ENCODE measurements around the gene CNPY1. TPM values are rescaled to one million over a fixed set of nuclear protein-coding genes. Genes with fewer than 3 reads are reported as not detected.
A peak's percentile ranks its signal among the peaks of the same experiment; 100 is the strongest.

Gene CNPY1
- total and polyA plus RNA-seq, 2 donors (not counting 1 experiment from before 2014, with no cell fraction given), result not detected

DNA sequence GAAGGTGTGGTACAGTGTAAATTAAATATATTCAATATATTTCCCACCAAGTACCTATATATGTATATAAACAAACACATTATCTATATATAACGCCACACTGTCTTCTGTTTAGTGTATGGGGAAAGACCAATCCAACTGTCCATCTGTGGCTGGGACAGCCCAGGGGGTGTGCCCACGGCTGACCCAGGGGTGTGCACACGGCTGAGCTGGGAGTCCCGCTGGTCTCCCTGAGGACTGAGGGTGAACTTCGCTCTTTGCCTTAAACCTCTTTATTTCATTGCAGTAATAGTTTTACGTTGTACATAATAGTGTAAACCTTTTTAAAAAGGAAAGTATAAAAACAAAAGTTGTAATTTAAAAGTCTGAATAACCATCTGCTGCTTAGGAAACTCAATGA lies 82.2 kb downstream of the CNPY1 start:
- no peak for DNase-seq (ENCODE audit: low read depth in 2 of 2)
- H3K4me2 ChIP-seq (ENCODE audit: extremely low read depth, insufficient read depth, low read length), result no peak overlapping the region

DNA sequence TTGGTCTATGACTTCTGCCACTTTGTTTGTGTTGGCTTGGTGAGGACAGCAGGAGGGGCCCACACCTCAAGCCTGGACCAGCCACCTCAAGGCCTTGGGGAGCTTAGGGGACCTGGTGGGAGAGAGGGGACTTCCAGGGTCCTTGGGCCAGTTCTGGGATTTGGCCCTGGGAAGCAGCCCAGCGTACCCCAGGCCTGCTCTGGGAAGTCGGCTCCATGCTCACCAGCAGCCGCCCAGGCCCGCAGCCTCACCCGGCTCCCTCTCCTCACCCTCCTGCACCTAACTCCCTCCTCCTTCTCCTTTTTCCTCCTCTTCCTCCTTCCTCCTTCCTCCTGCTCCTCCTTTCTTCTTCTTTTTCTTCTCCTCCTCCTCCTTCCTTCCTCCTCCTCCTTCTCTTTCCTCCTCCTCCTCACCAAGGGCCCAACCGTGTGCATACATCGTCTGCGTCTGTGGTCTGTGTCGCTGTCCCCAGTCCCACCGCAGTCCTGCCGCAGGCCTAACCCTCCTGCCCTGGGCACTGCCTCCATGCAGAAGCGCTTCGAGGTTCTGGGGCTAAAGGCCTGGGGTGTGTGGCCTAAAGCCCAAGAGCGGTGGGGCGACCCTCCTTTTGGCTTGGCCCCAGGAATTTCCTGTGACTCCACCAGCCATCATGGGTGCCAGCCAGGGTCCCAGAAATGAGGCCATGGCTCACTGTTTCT lies 83.1 kb downstream of the CNPY1 start:
- H2AFZ ChIP-seq (ENCODE audit: low read length), result no peak overlapping the region
- no peak for DNase-seq (ENCODE audit: low read depth in 2 of 2)
- no peaks in the 10 kb centered on the region for H3K36me3 ChIP-seq (ENCODE audit: control insufficient read depth, insufficient read depth, low read length)
- H3K27me3 ChIP-seq (ENCODE audit: control insufficient read depth, insufficient read depth, low read length), result peaks cover 84% of the 10 kb centered on the region
- H4K20me1 ChIP-seq (ENCODE audit: control insufficient read depth, extremely low read depth, insufficient read depth, low read length), result no peaks in the 10 kb centered on the region
- no peak overlapping the region for H3K4me3 ChIP-seq (replicated peaks in 1 of 4; ENCODE audit: control extremely low read depth in 1 of 4, insufficient read depth in 1 of 4, low read depth in 3 of 4, low read length in 4 of 4)
- no peaks in the 10 kb centered on the region for H3K4me1 ChIP-seq (ENCODE audit: control insufficient read depth, extremely low read depth, insufficient read depth, low read length)
- H3K27ac ChIP-seq (ENCODE audit: insufficient read depth, low read length), result no peak overlapping the region
- no peak overlapping the region for H3K4me2 ChIP-seq (ENCODE audit: extremely low read depth, insufficient read depth, low read length)
- H3K9ac ChIP-seq (ENCODE audit: insufficient read depth, low read length), result no peak overlapping the region
- H3K79me2 ChIP-seq (ENCODE audit: control insufficient read depth, insufficient read depth, low read length), result no peaks in the 10 kb centered on the region
- TF ChIP-seq EZH2 (IDR thresholded peaks at IDR 0.05; ENCODE audit: low read length, missing control alignments), result peak; percentile 61
- TF ChIP-seq, protein P1, sequence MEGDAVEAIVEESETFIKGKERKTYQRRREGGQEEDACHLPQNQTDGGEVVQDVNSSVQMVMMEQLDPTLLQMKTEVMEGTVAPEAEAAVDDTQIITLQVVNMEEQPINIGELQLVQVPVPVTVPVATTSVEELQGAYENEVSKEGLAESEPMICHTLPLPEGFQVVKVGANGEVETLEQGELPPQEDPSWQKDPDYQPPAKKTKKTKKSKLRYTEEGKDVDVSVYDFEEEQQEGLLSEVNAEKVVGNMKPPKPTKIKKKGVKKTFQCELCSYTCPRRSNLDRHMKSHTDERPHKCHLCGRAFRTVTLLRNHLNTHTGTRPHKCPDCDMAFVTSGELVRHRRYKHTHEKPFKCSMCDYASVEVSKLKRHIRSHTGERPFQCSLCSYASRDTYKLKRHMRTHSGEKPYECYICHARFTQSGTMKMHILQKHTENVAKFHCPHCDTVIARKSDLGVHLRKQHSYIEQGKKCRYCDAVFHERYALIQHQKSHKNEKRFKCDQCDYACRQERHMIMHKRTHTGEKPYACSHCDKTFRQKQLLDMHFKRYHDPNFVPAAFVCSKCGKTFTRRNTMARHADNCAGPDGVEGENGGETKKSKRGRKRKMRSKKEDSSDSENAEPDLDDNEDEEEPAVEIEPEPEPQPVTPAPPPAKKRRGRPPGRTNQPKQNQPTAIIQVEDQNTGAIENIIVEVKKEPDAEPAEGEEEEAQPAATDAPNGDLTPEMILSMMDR (conservative IDR thresholded peaks at IDR 0.05 in 1 of 2, IDR thresholded peaks at IDR 0.05 in 1 of 2; ENCODE audit: low read depth in 1 of 2, low read length in 2 of 2), result no peak
- no peaks in the 10 kb centered on the region for H3K9me3 ChIP-seq (ENCODE audit: control insufficient read depth, insufficient read depth, low read depth, low read length)

More for the DNA sequence above, 82.2 kb downstream of the CNPY1 start:
- H2AFZ ChIP-seq (ENCODE audit: low read length), result no peak overlapping the region
- no peaks in the 10 kb centered on the region for H3K4me1 ChIP-seq (ENCODE audit: control insufficient read depth, extremely low read depth, insufficient read depth, low read length)
- peaks cover 82% of the 10 kb centered on the region for H3K27me3 ChIP-seq (ENCODE audit: control insufficient read depth, insufficient read depth, low read length)
- no peaks in the 10 kb centered on the region for H4K20me1 ChIP-seq (ENCODE audit: control insufficient read depth, extremely low read depth, insufficient read depth, low read length)
- TF ChIP-seq, protein P1 (conservative IDR thresholded peaks at IDR 0.05 in 1 of 2, IDR thresholded peaks at IDR 0.05 in 1 of 2; ENCODE audit: low read depth in 1 of 2, low read length in 2 of 2), result no peak
- no peak for TF ChIP-seq EZH2 (IDR thresholded peaks at IDR 0.05; ENCODE audit: low read length, missing control alignments)
- no peak overlapping the region for H3K27ac ChIP-seq (ENCODE audit: insufficient read depth, low read length)
- no peaks in the 10 kb centered on the region for H3K9me3 ChIP-seq (ENCODE audit: control insufficient read depth, insufficient read depth, low read depth, low read length)
- H3K79me2 ChIP-seq (ENCODE audit: control insufficient read depth, insufficient read depth, low read length), result no peaks in the 10 kb centered on the region
- H3K36me3 ChIP-seq (ENCODE audit: control insufficient read depth, insufficient read depth, low read length), result no peaks in the 10 kb centered on the region
- H3K4me3 ChIP-seq (replicated peaks in 1 of 4; ENCODE audit: control extremely low read depth in 1 of 4, insufficient read depth in 1 of 4, low read depth in 3 of 4, low read length in 4 of 4), result no peak overlapping the region
- no peak overlapping the region for H3K9ac ChIP-seq (ENCODE audit: insufficient read depth, low read length)

DNA sequence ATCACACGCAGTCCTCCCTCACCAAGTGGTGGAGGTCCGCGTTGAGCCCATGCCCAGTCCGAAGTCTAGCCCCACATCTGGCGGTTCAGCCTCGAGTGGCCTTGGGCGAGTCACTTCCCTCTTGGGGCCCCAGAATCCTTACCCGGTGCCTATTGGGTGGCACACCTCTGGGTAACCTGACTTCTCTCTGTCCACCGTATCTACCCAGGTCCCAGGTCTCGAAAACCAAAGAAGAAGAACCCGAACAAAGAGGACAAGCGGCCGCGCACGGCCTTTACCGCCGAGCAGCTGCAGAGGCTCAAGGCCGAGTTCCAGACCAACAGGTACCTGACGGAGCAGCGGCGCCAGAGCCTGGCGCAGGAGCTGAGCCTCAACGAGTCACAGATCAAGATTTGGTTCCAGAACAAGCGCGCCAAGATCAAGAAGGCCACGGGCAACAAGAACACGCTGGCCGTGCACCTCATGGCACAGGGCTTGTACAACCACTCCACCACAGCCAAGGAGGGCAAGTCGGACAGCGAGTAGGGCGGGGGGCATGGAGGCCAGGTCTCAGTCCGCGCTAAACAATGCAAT lies 84.1 kb downstream of the CNPY1 start:
- H3K27ac ChIP-seq (ENCODE audit: insufficient read depth, low read length), result no peak overlapping the region
- TF ChIP-seq, protein P1 (conservative IDR thresholded peaks at IDR 0.05 in 1 of 2, IDR thresholded peaks at IDR 0.05 in 1 of 2; ENCODE audit: low read depth in 1 of 2, low read length in 2 of 2), result no peak
- peak; percentile 39 for TF ChIP-seq EZH2 (IDR thresholded peaks at IDR 0.05; ENCODE audit: low read length, missing control alignments)

More for the DNA sequence above, 84.1 kb downstream of the CNPY1 start:
- Histone ChIP-seq H3K27me3 (ENCODE audit: control insufficient read depth, insufficient read depth, low read length) (peaks cover 82% of the 10 kb centered on the region), H3K4me2 (ENCODE audit: extremely low read depth, insufficient read depth, low read length) (no peak overlapping the region), H3K9me3 (ENCODE audit: control insufficient read depth, insufficient read depth, low read depth, low read length) (no peaks in the 10 kb centered on the region), H3K4me1 (ENCODE audit: control insufficient read depth, extremely low read depth, insufficient read depth, low read length) (no peaks in the 10 kb centered on the region), H3K4me3 (replicated peaks in 1 of 4; ENCODE audit: control extremely low read depth in 1 of 4, insufficient read depth in 1 of 4, low read depth in 3 of 4, low read length in 4 of 4) (no peak overlapping the region), H2AFZ (ENCODE audit: low read length) (no peak overlapping the region), H3K36me3 (ENCODE audit: control insufficient read depth, insufficient read depth, low read length) (no peaks in the 10 kb centered on the region), H3K79me2 (ENCODE audit: control insufficient read depth, insufficient read depth, low read length) (no peaks in the 10 kb centered on the region), H3K9ac (ENCODE audit: insufficient read depth, low read length) (no peak overlapping the region), H4K20me1 (ENCODE audit: control insufficient read depth, extremely low read depth, insufficient read depth, low read length) (no peaks in the 10 kb centered on the region)
- no peak for DNase-seq (ENCODE audit: low read depth in 2 of 2)

All from fibroblast of lung (primary cell).